GM19239 (cell line): ENCODE data around the gene SND1.

ENCODE experiments used
- DNase-seq: peaks from one replicate; pipeline ENCODE4 v3.0.0; 2011; ENCODE audit warnings: low spot score; ENCODE audit not compliant: insufficient read length
- FAIRE-seq: peaks from 2 replicates; lab custom pipeline; 2011; peaks lifted over from hg19 to GRCh38; lab: Jason Lieb, UNC

The SND1 gene

GRCh38 chr7:127792528-127793342 is 140.7 kb downstream of the SND1 start:
- peak; percentile 56 for FAIRE-seq
- DNase-seq = no peak

- DNase-seq (no peak), FAIRE-seq (no peak)
Observed at GRCh38 chr7:127793582-127793981, 141.6 kb downstream of the SND1 start.

GRCh38 chr7:127794136-127794535 is 142.1 kb downstream of the SND1 start:
- DNase-seq (no peak), FAIRE-seq (no peak)

- FAIRE-seq (no peak), DNase-seq (no peak)
Observed at GRCh38 chr7:127794551-127794950, 142.6 kb downstream of the SND1 start.

- FAIRE-seq = no peak
- DNase-seq = no peak
Observed at GRCh38 chr7:127798023-127798422, 146.0 kb downstream of the SND1 start.

GRCh38 chr7:127798769-127799372 is 146.9 kb downstream of the SND1 start:
- DNase-seq = no peak
- FAIRE-seq = no peak

GRCh38 chr7:127799535-127800305 is 147.7 kb downstream of the SND1 start:
- DNase-seq (no peak), FAIRE-seq (no peak)

GRCh38 chr7:127802845-127803244 is 150.9 kb downstream of the SND1 start:
- no peak for DNase-seq
- FAIRE-seq = no peak

GRCh38 chr7:127803626-127804025 is 151.6 kb downstream of the SND1 start:
- DNase-seq (no peak), FAIRE-seq (no peak)

- FAIRE-seq = no peak
Observed at GRCh38 chr7:127807340-127807739, 155.3 kb downstream of the SND1 start.

GRCh38 chr7:127807829-127808228 is 155.8 kb downstream of the SND1 start:
- DNase-seq = no peak
- no peak for FAIRE-seq

More at GRCh38 chr7:127807340-127807739, 155.3 kb downstream of the SND1 start:
- DNase-seq = no peak

- no peak for FAIRE-seq
Observed at GRCh38 chr7:127809261-127809702, 157.3 kb downstream of the SND1 start.

GRCh38 chr7:127810113-127810512 is 158.1 kb downstream of the SND1 start:
- FAIRE-seq (no peak), DNase-seq (no peak)

More at GRCh38 chr7:127809261-127809702, 157.3 kb downstream of the SND1 start:
- no peak for DNase-seq

- DNase-seq = no peak
- no peak for FAIRE-seq
Observed at GRCh38 chr7:127810696-127811660, 159.0 kb downstream of the SND1 start.

GRCh38 chr7:127812540-127812939 is 160.5 kb downstream of the SND1 start:
- DNase-seq = no peak
- no peak for FAIRE-seq

GRCh38 chr7:127813991-127814541 is 162.1 kb downstream of the SND1 start:
- DNase-seq (no peak), FAIRE-seq (no peak)

GRCh38 chr7:127815631-127816145 is 163.7 kb downstream of the SND1 start:
- FAIRE-seq = no peak
- no peak for DNase-seq

- DNase-seq (no peak), FAIRE-seq (no peak)
Observed at GRCh38 chr7:127816354-127817190, 164.6 kb downstream of the SND1 start.
